ENCODE measurements around the gene C3AR1.

- no peak for TF ChIP-seq CTCF (IDR thresholded peaks at IDR 0.05)
- no peak for TF ChIP-seq EP300 (IDR thresholded peaks at IDR 0.05)
Observed at GRCh38 chr12:8075935-8076334, 9.8 kb upstream of the C3AR1 start.
